HG02798 (cell line): ENCODE results near the gene IFI16.
"Not testable (repeated sequence)": the region's sequence is repeated elsewhere in the genome, so short reads cannot be mapped to it uniquely, and the experiment has no call there.

Experiments used
- ATAC-seq: cut with Tn5 transposase; IDR thresholded peaks from one replicate; pipeline ENCODE4 v1.9.1; 2021; ENCODE audit warnings: mild to moderate bottlenecking; ENCODE audit not compliant: unreplicated experiment, poor library complexity

The IFI16 gene

DNA sequence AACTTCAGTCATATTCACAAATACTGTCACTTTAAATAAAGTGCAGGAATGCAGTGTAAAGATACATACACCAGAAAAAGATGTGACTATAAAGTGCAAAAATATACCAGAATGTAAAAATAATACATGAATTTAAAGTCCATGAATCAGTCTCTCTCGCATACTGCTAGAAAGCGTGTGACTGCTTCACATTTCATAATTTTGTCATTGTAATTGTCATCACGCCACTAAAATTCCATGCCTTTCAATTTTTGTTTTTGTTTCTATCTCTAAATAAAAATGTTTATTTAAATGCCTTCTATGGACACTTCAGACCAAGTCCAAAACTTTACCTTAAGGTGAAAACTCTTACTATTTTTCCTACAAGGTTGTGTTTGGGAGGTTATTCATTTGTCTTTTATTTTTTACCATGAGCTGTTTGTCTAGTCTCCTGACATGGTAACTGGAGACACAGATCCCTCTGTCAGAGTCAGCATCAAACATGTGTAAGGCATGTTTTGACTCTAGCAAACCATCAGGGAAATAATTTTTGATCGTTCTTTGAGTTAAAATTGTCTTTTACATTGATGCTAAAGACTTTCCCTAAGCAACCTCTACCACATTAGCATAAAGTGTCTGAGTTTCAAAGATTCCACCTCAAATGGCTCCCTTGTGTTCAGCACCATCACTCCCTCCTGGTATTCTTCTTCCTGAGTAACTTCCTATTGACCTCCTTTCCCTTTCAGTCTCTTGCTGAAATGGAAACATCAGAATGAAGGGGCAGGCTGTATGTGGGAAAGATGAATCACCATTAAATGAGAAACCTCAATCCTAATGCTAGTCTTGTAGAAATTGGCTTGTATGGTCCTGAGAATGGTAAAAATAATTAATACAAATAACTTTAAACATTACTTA lies 80.8 kb downstream of the IFI16 start:
- ATAC-seq, result no peak

DNA sequence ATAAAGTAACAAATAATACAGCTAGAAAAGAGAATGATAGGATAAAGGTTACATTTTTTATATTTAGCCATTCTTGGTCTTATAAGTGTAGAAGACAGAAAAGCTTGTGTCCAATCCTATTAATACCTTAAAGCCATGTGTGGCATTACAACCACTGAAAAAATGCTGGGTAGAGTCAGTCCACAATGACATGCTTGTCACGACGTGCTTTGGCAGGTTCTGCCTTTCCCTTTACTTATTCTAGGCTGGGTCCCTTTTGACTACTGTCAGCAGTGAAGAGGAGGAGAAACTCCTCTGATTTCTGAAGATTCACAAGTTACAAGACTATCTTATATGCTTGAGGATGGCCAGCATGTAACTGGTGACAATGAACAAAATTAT lies 81.5 kb downstream of the IFI16 start:
- no peak for ATAC-seq

GRCh38 chr1:159091607-159092031 lies 81.9 kb downstream of the IFI16 start:
- ATAC-seq, result no peak

- no peak for ATAC-seq
Observed at GRCh38 chr1:159092036-159092760, 82.5 kb downstream of the IFI16 start.

- no peak for ATAC-seq
Observed at GRCh38 chr1:159098596-159098995, 88.9 kb downstream of the IFI16 start.

DNA sequence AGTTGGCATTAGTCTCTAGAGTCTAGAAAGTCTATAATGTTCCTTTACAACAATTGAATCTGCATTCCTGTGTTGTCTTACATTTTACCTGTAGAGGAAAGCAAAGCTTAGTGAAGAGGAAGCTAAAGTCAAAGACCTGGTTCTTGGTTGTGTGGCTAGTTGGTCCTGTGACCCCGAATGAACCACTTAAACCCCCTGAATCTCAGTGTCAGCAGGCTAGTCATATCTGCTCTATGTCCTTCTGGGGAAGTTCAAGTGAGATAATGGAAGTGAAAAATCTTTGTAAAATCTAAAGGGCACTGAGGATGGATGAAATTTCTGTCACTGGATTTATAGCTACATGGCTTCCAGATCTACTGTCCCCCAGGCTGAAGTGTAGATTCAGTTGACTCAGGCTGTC lies 90.9 kb downstream of the IFI16 start:
- ATAC-seq, result no peak

GRCh38 chr1:159103021-159103420 lies 93.3 kb downstream of the IFI16 start:
- ATAC-seq, result not testable (repeated sequence)
